ENCODE data around the gene PAFAH2. TPM values are rescaled to one million over a fixed set of nuclear protein-coding genes. Genes with fewer than 3 reads are reported as not detected.

The PAFAH2 gene
- total and polyA plus RNA-seq, 4 donors, result 9.0 to 13.8 (median 10.8) TPM

- Histone ChIP-seq H3K9ac (ENCODE audit: low read depth in 1 of 2, low read length in 2 of 2) (no peak overlapping the region), H3K9me3 (ENCODE audit: control insufficient read depth in 4 of 4, low read length in 3 of 4) (no peaks in the 10 kb centered on the region), H3K4me1 (ENCODE audit: control insufficient read depth in 4 of 4, insufficient read depth in 4 of 4, low read length in 3 of 4) (no peaks in the 10 kb centered on the region), H3K4me3 (ENCODE audit: low read depth in 1 of 3, low read length in 3 of 3) (no peak overlapping the region), H3K36me3 (ENCODE audit: control insufficient read depth in 4 of 4, insufficient read depth in 3 of 4, low read depth in 1 of 4, low read length in 3 of 4) (no peaks in the 10 kb centered on the region), H3K27me3 (ENCODE audit: control insufficient read depth in 4 of 4, insufficient read depth in 4 of 4, low read length in 3 of 4) (no peaks in the 10 kb centered on the region), H3K27ac (ENCODE audit: low read depth in 1 of 2, low read length in 2 of 2) (no peak overlapping the region)
- TF ChIP-seq HNF4A (conservative IDR thresholded peaks at IDR 0.05), result no peak
- no peak for TF ChIP-seq RAD21 (IDR thresholded peaks at IDR 0.05)
- TF ChIP-seq FOXA2 (IDR thresholded peaks at IDR 0.05), result no peak
- no peak for TF ChIP-seq FOXA1 (IDR thresholded peaks at IDR 0.05)
- no peak for TF ChIP-seq REST (IDR thresholded peaks at IDR 0.05)
- no peak for TF ChIP-seq RXRA (IDR thresholded peaks at IDR 0.05)
- no peak for TF ChIP-seq JUND (IDR thresholded peaks at IDR 0.05)
- TF ChIP-seq SP1 (IDR thresholded peaks at IDR 0.05), result no peak
- TF ChIP-seq NR2F2 (IDR thresholded peaks at IDR 0.05), result no peak
- TF ChIP-seq, protein P1, sequence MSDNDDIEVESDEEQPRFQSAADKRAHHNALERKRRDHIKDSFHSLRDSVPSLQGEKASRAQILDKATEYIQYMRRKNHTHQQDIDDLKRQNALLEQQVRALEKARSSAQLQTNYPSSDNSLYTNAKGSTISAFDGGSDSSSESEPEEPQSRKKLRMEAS (IDR thresholded peaks at IDR 0.05), result no peak
- TF ChIP-seq TAF1 (conservative IDR thresholded peaks at IDR 0.05), result no peak
- no peak for TF ChIP-seq EGR1 (IDR thresholded peaks at IDR 0.05; ENCODE audit: low read depth in 2 of 2)
- TF ChIP-seq GABPA (IDR thresholded peaks at IDR 0.05 in 1 of 2, conservative IDR thresholded peaks at IDR 0.05 in 1 of 2), result no peak
- TF ChIP-seq YY1 (IDR thresholded peaks at IDR 0.05), result no peak
- no peak for DNase-seq (ENCODE audit: low spot score)
- WGBS, result 91% methylated on average over 3 of the region's 3 CpGs
Observed at GRCh38 chr1:25914074-25914995, 83.5 kb downstream of the PAFAH2 start.

DNA sequence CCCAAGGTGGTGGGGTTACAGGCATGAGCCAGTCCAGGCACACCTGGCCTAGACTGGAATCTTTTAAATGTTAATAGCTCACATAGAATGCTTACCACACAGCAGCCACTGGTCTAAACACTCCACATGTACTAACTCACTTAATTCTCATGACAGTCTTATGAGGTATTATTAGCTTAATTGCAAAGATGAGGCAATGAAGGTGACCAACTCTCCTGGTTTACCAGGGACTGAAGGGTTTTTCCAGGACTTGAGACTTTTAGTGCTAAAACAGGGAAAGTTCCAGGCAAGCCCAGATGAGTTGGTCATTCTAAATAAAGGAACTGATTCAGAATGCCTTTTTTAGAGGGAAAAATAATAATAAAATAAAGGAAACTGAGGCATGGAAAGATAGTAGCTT is 84.7 kb downstream of the PAFAH2 start:
- no peak for DNase-seq (ENCODE audit: low spot score)
- no peaks in the 10 kb centered on the region for H3K36me3 ChIP-seq (ENCODE audit: control insufficient read depth in 4 of 4, insufficient read depth in 3 of 4, low read depth in 1 of 4, low read length in 3 of 4)
- no peaks in the 10 kb centered on the region for H3K9me3 ChIP-seq (ENCODE audit: control insufficient read depth in 4 of 4, low read length in 3 of 4)
- no peak overlapping the region for H3K27ac ChIP-seq (ENCODE audit: low read depth in 1 of 2, low read length in 2 of 2)
- H3K9ac ChIP-seq (ENCODE audit: low read depth in 1 of 2, low read length in 2 of 2), result no peak overlapping the region
- H3K27me3 ChIP-seq (ENCODE audit: control insufficient read depth in 4 of 4, insufficient read depth in 4 of 4, low read length in 3 of 4), result no peaks in the 10 kb centered on the region
- no peaks in the 10 kb centered on the region for H3K4me1 ChIP-seq (ENCODE audit: control insufficient read depth in 4 of 4, insufficient read depth in 4 of 4, low read length in 3 of 4)
- TF ChIP-seq EGR1 (IDR thresholded peaks at IDR 0.05; ENCODE audit: low read depth in 2 of 2) (no peak), FOXA1 (IDR thresholded peaks at IDR 0.05) (no peak), FOXA2 (IDR thresholded peaks at IDR 0.05) (no peak), RXRA (IDR thresholded peaks at IDR 0.05) (no peak), GABPA (IDR thresholded peaks at IDR 0.05 in 1 of 2, conservative IDR thresholded peaks at IDR 0.05 in 1 of 2) (no peak), RAD21 (IDR thresholded peaks at IDR 0.05) (no peak), HNF4A (conservative IDR thresholded peaks at IDR 0.05) (no peak), CTCF (IDR thresholded peaks at IDR 0.05; ENCODE audit: low read depth, low read length, missing input control) (no peak), JUND (IDR thresholded peaks at IDR 0.05) (no peak), TAF1 (conservative IDR thresholded peaks at IDR 0.05) (no peak), SP1 (IDR thresholded peaks at IDR 0.05) (no peak), YY1 (IDR thresholded peaks at IDR 0.05) (no peak)
- TF ChIP-seq, protein P2, sequence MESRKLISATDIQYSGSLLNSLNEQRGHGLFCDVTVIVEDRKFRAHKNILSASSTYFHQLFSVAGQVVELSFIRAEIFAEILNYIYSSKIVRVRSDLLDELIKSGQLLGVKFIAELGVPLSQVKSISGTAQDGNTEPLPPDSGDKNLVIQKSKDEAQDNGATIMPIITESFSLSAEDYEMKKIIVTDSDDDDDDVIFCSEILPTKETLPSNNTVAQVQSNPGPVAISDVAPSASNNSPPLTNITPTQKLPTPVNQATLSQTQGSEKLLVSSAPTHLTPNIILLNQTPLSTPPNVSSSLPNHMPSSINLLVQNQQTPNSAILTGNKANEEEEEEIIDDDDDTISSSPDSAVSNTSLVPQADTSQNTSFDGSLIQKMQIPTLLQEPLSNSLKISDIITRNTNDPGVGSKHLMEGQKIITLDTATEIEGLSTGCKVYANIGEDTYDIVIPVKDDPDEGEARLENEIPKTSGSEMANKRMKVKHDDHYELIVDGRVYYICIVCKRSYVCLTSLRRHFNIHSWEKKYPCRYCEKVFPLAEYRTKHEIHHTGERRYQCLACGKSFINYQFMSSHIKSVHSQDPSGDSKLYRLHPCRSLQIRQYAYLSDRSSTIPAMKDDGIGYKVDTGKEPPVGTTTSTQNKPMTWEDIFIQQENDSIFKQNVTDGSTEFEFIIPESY (IDR thresholded peaks at IDR 0.05), result no peak
- TF ChIP-seq, protein P3, sequence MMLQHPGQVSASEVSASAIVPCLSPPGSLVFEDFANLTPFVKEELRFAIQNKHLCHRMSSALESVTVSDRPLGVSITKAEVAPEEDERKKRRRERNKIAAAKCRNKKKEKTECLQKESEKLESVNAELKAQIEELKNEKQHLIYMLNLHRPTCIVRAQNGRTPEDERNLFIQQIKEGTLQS (IDR thresholded peaks at IDR 0.05), result no peak
- TF ChIP-seq, protein P1 (IDR thresholded peaks at IDR 0.05), result no peak
- no peak overlapping the region for H3K4me3 ChIP-seq (ENCODE audit: low read depth in 1 of 3, low read length in 3 of 3)

Data from liver (tissue), 9 donors.